Measurements from ENCODE around the gene HNF1A. TPM values are rescaled to one million over a fixed set of nuclear protein-coding genes. Genes with fewer than 3 reads are reported as not detected.

HNF1A gene
- total RNA-seq, 1 donor from 2014 or later, result not detected

DNA sequence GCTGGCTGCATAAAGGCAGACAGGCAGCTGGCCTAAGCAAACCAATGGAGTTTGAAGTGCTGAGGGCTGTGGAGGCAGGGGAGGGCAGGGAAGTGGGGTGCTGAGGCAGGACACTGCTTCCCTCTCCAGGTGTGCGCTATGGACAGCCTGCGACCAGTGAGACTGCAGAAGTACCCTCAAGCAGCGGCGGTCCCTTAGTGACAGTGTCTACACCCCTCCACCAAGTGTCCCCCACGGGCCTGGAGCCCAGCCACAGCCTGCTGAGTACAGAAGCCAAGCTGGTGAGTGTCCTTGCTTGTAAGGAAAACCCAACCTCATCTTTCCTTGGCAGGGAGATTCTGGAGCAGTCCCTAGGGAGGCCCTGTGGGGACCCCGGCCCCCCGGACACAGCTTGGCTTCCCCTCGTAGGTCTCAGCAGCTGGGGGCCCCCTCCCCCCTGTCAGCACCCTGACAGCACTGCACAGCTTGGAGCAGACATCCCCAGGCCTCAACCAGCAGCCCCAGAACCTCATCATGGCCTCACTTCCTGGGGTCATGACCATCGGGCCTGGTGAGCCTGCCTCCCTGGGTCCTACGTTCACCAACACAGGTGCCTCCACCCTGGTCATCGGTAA lies 17.9 kb downstream of the HNF1A start:
- no peak overlapping the region for H3K27ac Mint-ChIP-seq (ENCODE audit: unreplicated experiment)

DNA sequence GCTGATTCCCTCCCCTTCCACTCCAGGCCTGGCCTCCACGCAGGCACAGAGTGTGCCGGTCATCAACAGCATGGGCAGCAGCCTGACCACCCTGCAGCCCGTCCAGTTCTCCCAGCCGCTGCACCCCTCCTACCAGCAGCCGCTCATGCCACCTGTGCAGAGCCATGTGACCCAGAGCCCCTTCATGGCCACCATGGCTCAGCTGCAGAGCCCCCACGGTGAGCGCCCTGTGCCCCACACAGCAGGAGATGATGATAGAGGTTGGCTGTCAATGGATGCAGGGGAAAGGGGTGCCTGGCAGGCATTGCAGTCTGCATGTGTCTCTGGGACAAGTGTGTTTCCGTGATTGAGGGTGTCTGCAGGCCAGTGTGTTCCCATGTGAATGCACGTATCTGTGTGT lies 19.1 kb downstream of the HNF1A start:
- peaks cover 12% of the 10 kb centered on the region for H3K9me3 Mint-ChIP-seq (ENCODE audit: unreplicated experiment)
- H3K27me3 Mint-ChIP-seq (ENCODE audit: unreplicated experiment), result peaks cover 15% of the 10 kb centered on the region
- TF ChIP-seq, protein P1, sequence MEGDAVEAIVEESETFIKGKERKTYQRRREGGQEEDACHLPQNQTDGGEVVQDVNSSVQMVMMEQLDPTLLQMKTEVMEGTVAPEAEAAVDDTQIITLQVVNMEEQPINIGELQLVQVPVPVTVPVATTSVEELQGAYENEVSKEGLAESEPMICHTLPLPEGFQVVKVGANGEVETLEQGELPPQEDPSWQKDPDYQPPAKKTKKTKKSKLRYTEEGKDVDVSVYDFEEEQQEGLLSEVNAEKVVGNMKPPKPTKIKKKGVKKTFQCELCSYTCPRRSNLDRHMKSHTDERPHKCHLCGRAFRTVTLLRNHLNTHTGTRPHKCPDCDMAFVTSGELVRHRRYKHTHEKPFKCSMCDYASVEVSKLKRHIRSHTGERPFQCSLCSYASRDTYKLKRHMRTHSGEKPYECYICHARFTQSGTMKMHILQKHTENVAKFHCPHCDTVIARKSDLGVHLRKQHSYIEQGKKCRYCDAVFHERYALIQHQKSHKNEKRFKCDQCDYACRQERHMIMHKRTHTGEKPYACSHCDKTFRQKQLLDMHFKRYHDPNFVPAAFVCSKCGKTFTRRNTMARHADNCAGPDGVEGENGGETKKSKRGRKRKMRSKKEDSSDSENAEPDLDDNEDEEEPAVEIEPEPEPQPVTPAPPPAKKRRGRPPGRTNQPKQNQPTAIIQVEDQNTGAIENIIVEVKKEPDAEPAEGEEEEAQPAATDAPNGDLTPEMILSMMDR (IDR thresholded peaks at IDR 0.05; ENCODE audit: partially characterized antibody, unreplicated experiment), result no peak
- H3K4me1 Mint-ChIP-seq (ENCODE audit: low read depth, unreplicated experiment), result no peaks in the 10 kb centered on the region
- H3K27ac Mint-ChIP-seq (ENCODE audit: unreplicated experiment), result no peak overlapping the region
- DNase-seq, result no peak
- peaks cover 14% of the 10 kb centered on the region for H3K36me3 Mint-ChIP-seq (ENCODE audit: unreplicated experiment)
- H3K4me3 Mint-ChIP-seq (ENCODE audit: unreplicated experiment), result no peak overlapping the region

More for the DNA sequence above, 17.9 kb downstream of the HNF1A start:
- Mint-ChIP-seq H3K9me3 (ENCODE audit: unreplicated experiment) (peaks cover 12% of the 10 kb centered on the region), H3K4me3 (ENCODE audit: unreplicated experiment) (no peak overlapping the region), H3K36me3 (ENCODE audit: unreplicated experiment) (peaks cover 14% of the 10 kb centered on the region), H3K27me3 (ENCODE audit: unreplicated experiment) (peaks cover 15% of the 10 kb centered on the region), H3K4me1 (ENCODE audit: low read depth, unreplicated experiment) (no peaks in the 10 kb centered on the region)
- TF ChIP-seq, protein P1 (IDR thresholded peaks at IDR 0.05; ENCODE audit: partially characterized antibody, unreplicated experiment), result no peak
- no peak for DNase-seq

DNA sequence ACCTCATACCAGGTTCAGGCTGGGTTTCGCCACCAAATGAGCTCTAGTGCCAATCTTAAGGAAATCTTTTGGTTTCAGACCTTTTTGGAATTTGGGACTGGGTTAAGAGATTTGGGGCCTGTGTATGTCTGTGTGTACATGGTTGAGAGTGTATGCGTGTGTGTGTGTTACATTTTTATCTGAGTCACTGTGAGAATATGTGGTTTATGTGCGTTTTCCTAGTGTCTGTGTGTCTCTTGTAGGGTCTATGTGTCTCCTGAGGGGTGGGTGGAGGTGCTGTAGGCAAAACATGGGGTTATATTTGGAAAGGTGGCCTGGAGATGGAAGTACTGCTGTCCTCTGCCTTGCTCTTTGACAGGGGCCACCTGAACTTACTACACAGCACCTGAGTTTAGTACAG lies 20.1 kb downstream of the HNF1A start:
- peaks cover 14% of the 10 kb centered on the region for H3K36me3 Mint-ChIP-seq (ENCODE audit: unreplicated experiment)
- peaks cover 12% of the 10 kb centered on the region for H3K27me3 Mint-ChIP-seq (ENCODE audit: unreplicated experiment)
- peaks cover 12% of the 10 kb centered on the region for H3K9me3 Mint-ChIP-seq (ENCODE audit: unreplicated experiment)
- H3K27ac Mint-ChIP-seq (ENCODE audit: unreplicated experiment), result no peak overlapping the region
- DNase-seq, result no peak
- H3K4me3 Mint-ChIP-seq (ENCODE audit: unreplicated experiment), result no peak overlapping the region
- H3K4me1 Mint-ChIP-seq (ENCODE audit: low read depth, unreplicated experiment), result no peaks in the 10 kb centered on the region
- TF ChIP-seq, protein P1 (IDR thresholded peaks at IDR 0.05; ENCODE audit: partially characterized antibody, unreplicated experiment), result no peak

DNA sequence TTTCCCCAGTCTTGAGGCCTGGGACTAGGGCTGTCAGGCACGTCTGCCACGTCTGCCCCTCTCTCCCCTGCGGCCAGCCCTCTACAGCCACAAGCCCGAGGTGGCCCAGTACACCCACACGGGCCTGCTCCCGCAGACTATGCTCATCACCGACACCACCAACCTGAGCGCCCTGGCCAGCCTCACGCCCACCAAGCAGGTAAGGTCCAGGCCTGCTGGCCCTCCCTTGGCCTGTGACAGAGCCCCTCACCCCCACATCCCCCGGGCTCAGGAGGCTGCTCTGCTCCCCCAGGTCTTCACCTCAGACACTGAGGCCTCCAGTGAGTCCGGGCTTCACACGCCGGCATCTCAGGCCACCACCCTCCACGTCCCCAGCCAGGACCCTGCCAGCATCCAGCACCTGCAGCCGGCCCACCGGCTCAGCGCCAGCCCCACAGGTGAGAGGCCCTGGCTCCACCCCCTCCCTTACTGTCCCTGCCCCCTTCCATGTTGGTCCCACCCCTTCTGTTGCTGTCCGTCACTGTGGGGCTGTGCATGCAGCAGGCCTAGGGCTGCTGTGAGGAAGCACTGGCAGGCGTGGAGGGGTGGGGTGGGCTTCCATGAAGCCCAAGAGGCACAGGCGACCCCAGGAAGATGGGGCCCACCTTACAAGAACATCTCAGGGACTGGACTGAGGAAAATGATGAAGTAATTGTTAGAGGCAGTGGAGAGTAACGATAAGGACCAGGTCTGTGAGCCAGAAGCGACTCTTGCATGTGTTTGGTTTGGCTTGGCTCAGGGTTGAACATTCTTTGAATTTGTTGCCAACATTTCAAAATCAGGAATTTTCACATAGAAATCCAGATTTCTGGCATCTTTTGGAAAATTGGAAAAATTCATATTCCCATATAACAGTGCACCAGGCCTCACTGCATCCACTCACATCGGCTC lies 21.1 kb downstream of the HNF1A start:
- H3K36me3 Mint-ChIP-seq (ENCODE audit: unreplicated experiment), result peaks cover 13% of the 10 kb centered on the region
- DNase-seq, result no peak
- TF ChIP-seq, protein P1 (IDR thresholded peaks at IDR 0.05; ENCODE audit: partially characterized antibody, unreplicated experiment), result no peak
- no peak overlapping the region for H3K27ac Mint-ChIP-seq (ENCODE audit: unreplicated experiment)
- H3K4me3 Mint-ChIP-seq (ENCODE audit: unreplicated experiment), result no peak overlapping the region
- H3K27me3 Mint-ChIP-seq (ENCODE audit: unreplicated experiment), result peaks cover 10% of the 10 kb centered on the region
- peaks cover 12% of the 10 kb centered on the region for H3K9me3 Mint-ChIP-seq (ENCODE audit: unreplicated experiment)
- H3K4me1 Mint-ChIP-seq (ENCODE audit: low read depth, unreplicated experiment), result no peaks in the 10 kb centered on the region

DNA sequence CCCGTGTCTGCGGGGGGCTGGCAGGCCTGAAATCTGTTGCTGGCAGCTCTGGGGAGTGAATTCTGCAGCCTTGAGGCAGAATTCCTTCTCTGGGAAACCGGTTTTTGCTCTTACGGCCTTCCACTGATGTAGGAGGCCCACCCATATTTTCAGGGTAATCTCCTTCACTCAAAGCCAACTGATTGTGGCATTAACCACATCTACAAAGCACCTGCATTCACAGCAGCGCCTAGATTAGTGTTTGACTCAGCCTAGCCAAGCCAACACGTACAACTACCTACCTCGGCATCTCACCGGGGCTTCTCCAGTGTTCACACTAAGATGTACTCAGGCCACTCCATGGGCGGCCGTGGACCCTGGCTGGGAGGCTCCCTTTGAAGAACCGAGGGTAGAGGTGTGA lies 22.2 kb downstream of the HNF1A start:
- Mint-ChIP-seq H3K4me3 (ENCODE audit: unreplicated experiment) (no peak overlapping the region), H3K4me1 (ENCODE audit: low read depth, unreplicated experiment) (no peaks in the 10 kb centered on the region), H3K27ac (ENCODE audit: unreplicated experiment) (no peak overlapping the region), H3K36me3 (ENCODE audit: unreplicated experiment) (peaks cover 2% of the 10 kb centered on the region), H3K27me3 (ENCODE audit: unreplicated experiment) (peaks cover 9% of the 10 kb centered on the region), H3K9me3 (ENCODE audit: unreplicated experiment) (peaks cover 7% of the 10 kb centered on the region)
- TF ChIP-seq, protein P1 (IDR thresholded peaks at IDR 0.05; ENCODE audit: partially characterized antibody, unreplicated experiment), result no peak
- no peak for DNase-seq

Measured in glutamatergic neuron (in vitro differentiated cells).